GM12878 (cell line): ENCODE measurements around the gene ATAD2B. TPM values are rescaled to one million over a fixed set of nuclear protein-coding genes. Genes with fewer than 3 reads are reported as not detected.

ENCODE experiments used
- BACH1 ChIP-seq: fragments of 450-650 bp; IDR thresholded peaks from 2 replicates; pipeline ENCODE4 v1.6.1; 2017; ENCODE audit warnings: mild to moderate bottlenecking, borderline replicate concordance
- CBFB ChIP-seq: IDR thresholded peaks from 2 replicates; pipeline ENCODE4 v1.6.1; 2016; ENCODE audit warnings: antibody characterized with exemption, low read depth
- ELK1 ChIP-seq: IDR thresholded peaks from 2 replicates; pipeline ENCODE4 v1.6.1; 2012; ENCODE audit warnings: low read depth, low read length, improper control_type of control experiment
- ESRRA ChIP-seq: IDR thresholded peaks from 2 replicates; pipeline ENCODE4 v1.6.1; 2012; ENCODE audit warnings: mild to moderate bottlenecking, low read length, improper control_type of control experiment
- FOS ChIP-seq: IDR thresholded peaks from 3 replicates; pipeline ENCODE4 v1.6.1; 2011; ENCODE audit warnings: borderline replicate concordance; ENCODE audit not compliant: insufficient read length; ENCODE audit errors: extremely low read depth
- HDAC2 ChIP-seq: fragments of 200-600 bp; sonication (generic); IDR thresholded peaks from 2 replicates; pipeline ENCODE4 v1.6.1; 2017
- HDAC6 ChIP-seq: fragments of 200-600 bp; sonication (generic); IDR thresholded peaks from one replicate; pipeline ENCODE4 v1.8.0; 2017; ENCODE audit warnings: antibody characterized with exemption; ENCODE audit not compliant: unreplicated experiment
- LARP7 ChIP-seq: fragments of 450-650 bp; IDR thresholded peaks from 2 replicates; pipeline ENCODE4 v1.6.1; 2017; ENCODE audit warnings: mild to moderate bottlenecking
- NFIC ChIP-seq: IDR thresholded peaks from 2 replicates; pipeline ENCODE4 v1.6.1; 2012; ENCODE audit warnings: low read depth, mild to moderate bottlenecking, inconsistent platforms, low read length, moderate library complexity
- PAX5 ChIP-seq: IDR thresholded peaks from 2 replicates; pipeline ENCODE4 v1.6.1; 2011; ENCODE audit warnings: low read depth, low read length, borderline replicate concordance
- ZBED1 ChIP-seq: IDR thresholded peaks from 2 replicates; pipeline ENCODE4 v1.6.1; 2016; ENCODE audit warnings: borderline replicate concordance
- ZNF622 ChIP-seq: fragments of 450-650 bp; IDR thresholded peaks from 2 replicates; pipeline ENCODE4 v1.6.1; 2017; ENCODE audit warnings: mild to moderate bottlenecking, inconsistent platforms
- polyA plus RNA-seq, 11 experiments: library from polyadenylated mRNA; depleted of rRNA in 4 of 11; unstranded in 6 of 11; stranded (reverse) in 5 of 11; fragments of >200 nt; fragmentation: Nextera tagmentation in 4 of 11; fragmentation: Illumina TruSeq in 1 of 11; extraction: Ambion mirVana in 4 of 11; extraction: Trizol in 1 of 11; gene quantifications; 1 replicate in 1 of 11; 2 replicates in 10 of 11; pipeline versions ENCODE4 v1.2.1 to v1.2.3, GENCODE V29; 2011 to 2016; ENCODE audit warnings: inconsistent platforms in 2 of 11, missing spikeins in 2 of 11, low read depth in 1 of 11
- total RNA-seq, 4 experiments: library from RNA; depleted of rRNA in 3 of 4; stranded (reverse); fragments of >200 nt in 3 of 4; fragmentation: Illumina TruSeq in 1 of 4; extraction: Trizol in 1 of 4; gene quantifications; 2 replicates each; pipeline versions ENCODE4 v1.2.1 to v1.2.3, GENCODE V29; 2013 to 2021
- TF ChIP-seq, protein P1 (sequence below): IDR thresholded peaks from 2 replicates; pipeline ENCODE4 v1.6.1; 2011; ENCODE audit warnings: mild to moderate bottlenecking, low read depth, low read length, moderate library complexity; ENCODE audit not compliant: insufficient replicate concordance
- TF ChIP-seq, protein P2 (sequence below): fragments of 450-650 bp; formaldehyde crosslinking; IDR thresholded peaks from 2 replicates; pipeline ENCODE4 v1.4.0; 2022; ENCODE audit warnings: mild to moderate bottlenecking, moderate library complexity
- TF ChIP-seq, protein P3 (sequence below): IDR thresholded peaks from 2 replicates; pipeline ENCODE4 v1.6.1; 2012; ENCODE audit warnings: low read depth, low read length, improper control_type of control experiment
- TF ChIP-seq, protein P4 (sequence below): fragments of 450-650 bp; IDR thresholded peaks from 2 replicates; pipeline ENCODE4 v1.6.1; 2017; ENCODE audit warnings: mild to moderate bottlenecking, moderate library complexity
- TF ChIP-seq, protein P5 (sequence below): fragments of 450-650 bp; IDR thresholded peaks from 2 replicates; pipeline ENCODE4 v1.6.1; 2018; ENCODE audit warnings: borderline replicate concordance, mild to moderate bottlenecking; ENCODE audit not compliant: partially characterized antibody

ATAD2B gene
- total and polyA plus RNA-seq, 10 of the 15 experiments (the other 5 are each of a cell fraction or from before 2014, with no cell fraction given) = 3.6 to 29.9 (median 16.8) TPM

DNA sequence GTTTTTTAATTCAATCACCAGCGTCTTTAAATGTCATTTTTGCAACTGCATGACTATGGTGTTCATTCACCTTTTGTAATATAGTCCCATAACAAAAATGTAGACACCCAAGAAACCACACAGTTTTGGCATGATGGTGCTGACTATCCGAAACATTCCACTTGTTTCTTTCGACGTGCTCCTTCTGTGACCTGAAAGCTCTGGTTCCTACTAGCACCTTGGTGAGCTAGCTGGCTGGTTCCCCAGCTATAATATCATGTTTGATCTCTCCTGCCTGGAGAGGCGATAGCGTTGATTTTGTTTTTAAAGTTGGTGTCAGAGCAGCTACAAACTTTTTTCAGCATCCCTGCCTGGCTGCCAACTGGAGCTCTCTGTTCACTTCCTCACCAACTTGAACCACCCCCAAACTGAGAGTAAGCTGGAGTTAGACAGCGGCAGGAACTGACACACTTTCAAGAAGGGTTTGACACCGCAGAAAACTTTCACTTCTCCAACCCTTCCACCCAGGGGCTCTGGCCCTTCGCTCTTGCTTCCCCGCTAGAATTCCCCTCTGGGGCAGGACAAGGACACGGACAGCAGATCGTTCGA, 1.1 kb downstream of the ATAD2B start (continued):
- TF ChIP-seq, protein P1, sequence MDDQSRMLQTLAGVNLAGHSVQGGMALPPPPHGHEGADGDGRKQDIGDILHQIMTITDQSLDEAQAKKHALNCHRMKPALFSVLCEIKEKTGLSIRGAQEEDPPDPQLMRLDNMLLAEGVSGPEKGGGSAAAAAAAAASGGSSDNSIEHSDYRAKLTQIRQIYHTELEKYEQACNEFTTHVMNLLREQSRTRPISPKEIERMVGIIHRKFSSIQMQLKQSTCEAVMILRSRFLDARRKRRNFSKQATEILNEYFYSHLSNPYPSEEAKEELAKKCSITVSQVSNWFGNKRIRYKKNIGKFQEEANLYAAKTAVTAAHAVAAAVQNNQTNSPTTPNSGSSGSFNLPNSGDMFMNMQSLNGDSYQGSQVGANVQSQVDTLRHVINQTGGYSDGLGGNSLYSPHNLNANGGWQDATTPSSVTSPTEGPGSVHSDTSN = no peak
- TF ChIP-seq HDAC6 (no peak), ZNF622 (no peak), BACH1 (peak; percentile 81; the same call in 1 of the 2 replicates), ELK1 (no peak), FOS (no peak), LARP7 (no peak), CBFB (peak; percentile 92), PAX5 (peak; percentile 82; the same call in 1 of the 2 replicates), NFIC (peak; percentile 72; the same call in 1 of the 2 replicates), ESRRA (no peak), ZBED1 (peak; percentile 59; the same call in 1 of the 2 replicates), HDAC2 (no peak)
- TF ChIP-seq, protein P2, sequence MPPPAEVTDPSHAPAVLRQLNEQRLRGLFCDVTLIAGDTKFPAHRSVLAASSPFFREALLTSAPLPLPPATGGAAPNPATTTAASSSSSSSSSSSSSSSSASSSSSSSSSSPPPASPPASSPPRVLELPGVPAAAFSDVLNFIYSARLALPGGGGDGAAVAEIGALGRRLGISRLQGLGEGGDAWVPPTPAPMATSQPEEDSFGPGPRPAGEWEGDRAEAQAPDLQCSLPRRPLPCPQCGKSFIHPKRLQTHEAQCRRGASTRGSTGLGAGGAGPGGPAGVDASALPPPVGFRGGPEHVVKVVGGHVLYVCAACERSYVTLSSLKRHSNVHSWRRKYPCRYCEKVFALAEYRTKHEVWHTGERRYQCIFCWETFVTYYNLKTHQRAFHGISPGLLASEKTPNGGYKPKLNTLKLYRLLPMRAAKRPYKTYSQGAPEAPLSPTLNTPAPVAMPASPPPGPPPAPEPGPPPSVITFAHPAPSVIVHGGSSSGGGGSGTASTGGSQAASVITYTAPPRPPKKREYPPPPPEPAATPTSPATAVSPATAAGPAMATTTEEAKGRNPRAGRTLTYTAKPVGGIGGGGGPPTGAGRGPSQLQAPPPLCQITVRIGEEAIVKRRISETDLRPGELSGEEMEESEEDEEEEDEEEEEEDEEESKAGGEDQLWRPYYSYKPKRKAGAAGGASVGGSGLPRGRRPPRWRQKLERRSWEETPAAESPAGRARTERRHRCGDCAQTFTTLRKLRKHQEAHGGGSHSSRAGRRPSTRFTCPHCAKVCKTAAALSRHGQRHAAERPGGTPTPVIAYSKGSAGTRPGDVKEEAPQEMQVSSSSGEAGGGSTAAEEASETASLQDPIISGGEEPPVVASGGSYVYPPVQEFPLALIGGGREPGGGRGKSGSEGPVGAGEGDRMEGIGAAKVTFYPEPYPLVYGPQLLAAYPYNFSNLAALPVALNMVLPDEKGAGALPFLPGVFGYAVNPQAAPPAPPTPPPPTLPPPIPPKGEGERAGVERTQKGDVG = no peak
- TF ChIP-seq, protein P3, sequence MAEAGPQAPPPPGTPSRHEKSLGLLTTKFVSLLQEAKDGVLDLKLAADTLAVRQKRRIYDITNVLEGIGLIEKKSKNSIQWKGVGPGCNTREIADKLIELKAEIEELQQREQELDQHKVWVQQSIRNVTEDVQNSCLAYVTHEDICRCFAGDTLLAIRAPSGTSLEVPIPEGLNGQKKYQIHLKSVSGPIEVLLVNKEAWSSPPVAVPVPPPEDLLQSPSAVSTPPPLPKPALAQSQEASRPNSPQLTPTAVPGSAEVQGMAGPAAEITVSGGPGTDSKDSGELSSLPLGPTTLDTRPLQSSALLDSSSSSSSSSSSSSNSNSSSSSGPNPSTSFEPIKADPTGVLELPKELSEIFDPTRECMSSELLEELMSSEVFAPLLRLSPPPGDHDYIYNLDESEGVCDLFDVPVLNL = no peak
- TF ChIP-seq, protein P4, sequence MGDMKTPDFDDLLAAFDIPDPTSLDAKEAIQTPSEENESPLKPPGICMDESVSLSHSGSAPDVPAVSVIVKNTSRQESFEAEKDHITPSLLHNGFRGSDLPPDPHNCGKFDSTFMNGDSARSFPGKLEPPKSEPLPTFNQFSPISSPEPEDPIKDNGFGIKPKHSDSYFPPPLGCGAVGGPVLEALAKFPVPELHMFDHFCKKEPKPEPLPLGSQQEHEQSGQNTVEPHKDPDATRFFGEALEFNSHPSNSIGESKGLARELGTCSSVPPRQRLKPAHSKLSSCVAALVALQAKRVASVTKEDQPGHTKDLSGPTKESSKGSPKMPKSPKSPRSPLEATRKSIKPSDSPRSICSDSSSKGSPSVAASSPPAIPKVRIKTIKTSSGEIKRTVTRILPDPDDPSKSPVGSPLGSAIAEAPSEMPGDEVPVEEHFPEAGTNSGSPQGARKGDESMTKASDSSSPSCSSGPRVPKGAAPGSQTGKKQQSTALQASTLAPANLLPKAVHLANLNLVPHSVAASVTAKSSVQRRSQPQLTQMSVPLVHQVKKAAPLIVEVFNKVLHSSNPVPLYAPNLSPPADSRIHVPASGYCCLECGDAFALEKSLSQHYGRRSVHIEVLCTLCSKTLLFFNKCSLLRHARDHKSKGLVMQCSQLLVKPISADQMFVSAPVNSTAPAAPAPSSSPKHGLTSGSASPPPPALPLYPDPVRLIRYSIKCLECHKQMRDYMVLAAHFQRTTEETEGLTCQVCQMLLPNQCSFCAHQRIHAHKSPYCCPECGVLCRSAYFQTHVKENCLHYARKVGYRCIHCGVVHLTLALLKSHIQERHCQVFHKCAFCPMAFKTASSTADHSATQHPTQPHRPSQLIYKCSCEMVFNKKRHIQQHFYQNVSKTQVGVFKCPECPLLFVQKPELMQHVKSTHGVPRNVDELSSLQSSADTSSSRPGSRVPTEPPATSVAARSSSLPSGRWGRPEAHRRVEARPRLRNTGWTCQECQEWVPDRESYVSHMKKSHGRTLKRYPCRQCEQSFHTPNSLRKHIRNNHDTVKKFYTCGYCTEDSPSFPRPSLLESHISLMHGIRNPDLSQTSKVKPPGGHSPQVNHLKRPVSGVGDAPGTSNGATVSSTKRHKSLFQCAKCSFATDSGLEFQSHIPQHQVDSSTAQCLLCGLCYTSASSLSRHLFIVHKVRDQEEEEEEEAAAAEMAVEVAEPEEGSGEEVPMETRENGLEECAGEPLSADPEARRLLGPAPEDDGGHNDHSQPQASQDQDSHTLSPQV = no peak
- TF ChIP-seq, protein P5, sequence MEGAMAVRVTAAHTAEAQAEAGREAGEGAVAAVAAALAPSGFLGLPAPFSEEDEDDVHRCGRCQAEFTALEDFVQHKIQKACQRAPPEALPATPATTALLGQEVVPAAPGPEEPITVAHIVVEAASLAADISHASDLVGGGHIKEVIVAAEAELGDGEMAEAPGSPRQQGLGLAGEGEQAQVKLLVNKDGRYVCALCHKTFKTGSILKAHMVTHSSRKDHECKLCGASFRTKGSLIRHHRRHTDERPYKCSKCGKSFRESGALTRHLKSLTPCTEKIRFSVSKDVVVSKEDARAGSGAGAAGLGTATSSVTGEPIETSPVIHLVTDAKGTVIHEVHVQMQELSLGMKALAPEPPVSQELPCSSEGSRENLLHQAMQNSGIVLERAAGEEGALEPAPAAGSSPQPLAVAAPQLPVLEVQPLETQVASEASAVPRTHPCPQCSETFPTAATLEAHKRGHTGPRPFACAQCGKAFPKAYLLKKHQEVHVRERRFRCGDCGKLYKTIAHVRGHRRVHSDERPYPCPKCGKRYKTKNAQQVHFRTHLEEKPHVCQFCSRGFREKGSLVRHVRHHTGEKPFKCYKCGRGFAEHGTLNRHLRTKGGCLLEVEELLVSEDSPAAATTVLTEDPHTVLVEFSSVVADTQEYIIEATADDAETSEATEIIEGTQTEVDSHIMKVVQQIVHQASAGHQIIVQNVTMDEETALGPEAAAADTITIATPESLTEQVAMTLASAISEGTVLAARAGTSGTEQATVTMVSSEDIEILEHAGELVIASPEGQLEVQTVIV = no peak
